Measurements from ENCODE around the gene GAREM1.
A peak's percentile ranks its signal among the peaks of the same experiment; 100 is the strongest.
"Not testable (repeated sequence)": the region's sequence is repeated elsewhere in the genome, so short reads cannot be mapped to it uniquely, and the experiment has no call there.

Gene GAREM1

GRCh38 chr18:32293107-32293506 lies 177.6 kb downstream of the GAREM1 start:
- no peak for DNase-seq (ENCODE audit: low read depth, low spot score)

GRCh38 chr18:32291623-32292022 lies 179.1 kb downstream of the GAREM1 start:
- DNase-seq (ENCODE audit: low read depth, low spot score): not testable (repeated sequence)

GRCh38 chr18:32290810-32291209 lies 179.9 kb downstream of the GAREM1 start:
- no peak for DNase-seq (ENCODE audit: low read depth, low spot score)

- DNase-seq (ENCODE audit: low read depth, low spot score): peak; percentile 2
Measured at GRCh38 chr18:32289483-32290075, 181.1 kb downstream of the GAREM1 start.

GRCh38 chr18:32287873-32288272 lies 182.8 kb downstream of the GAREM1 start:
- DNase-seq (ENCODE audit: low read depth, low spot score): no peak

GRCh38 chr18:32287249-32287648 lies 183.4 kb downstream of the GAREM1 start:
- no peak for DNase-seq (ENCODE audit: low read depth, low spot score)

- no peak for DNase-seq (ENCODE audit: low read depth, low spot score)
Measured at GRCh38 chr18:32286749-32287148, 183.9 kb downstream of the GAREM1 start.

GRCh38 chr18:32284284-32284683 lies 186.4 kb downstream of the GAREM1 start:
- no peak for DNase-seq (ENCODE audit: low read depth, low spot score)

GRCh38 chr18:32280911-32281310 lies 189.8 kb downstream of the GAREM1 start:
- no peak for DNase-seq (ENCODE audit: low read depth, low spot score)

GRCh38 chr18:32280188-32280783 lies 190.4 kb downstream of the GAREM1 start:
- DNase-seq (ENCODE audit: low read depth, low spot score): no peak

- DNase-seq (ENCODE audit: low read depth, low spot score): no peak
Measured at GRCh38 chr18:32278177-32278799, 192.4 kb downstream of the GAREM1 start.

- no peak for DNase-seq (ENCODE audit: low read depth, low spot score)
Measured at GRCh38 chr18:32277549-32277948, 193.1 kb downstream of the GAREM1 start.

- DNase-seq (ENCODE audit: low read depth, low spot score): no peak
Measured at GRCh38 chr18:32276906-32277305, 193.8 kb downstream of the GAREM1 start.

- no peak for DNase-seq (ENCODE audit: low read depth, low spot score)
Measured at GRCh38 chr18:32276256-32276655, 194.4 kb downstream of the GAREM1 start.

- DNase-seq (ENCODE audit: low read depth, low spot score): no peak
Measured at GRCh38 chr18:32275221-32275620, 195.5 kb downstream of the GAREM1 start.

- DNase-seq (ENCODE audit: low read depth, low spot score): no peak
Measured at GRCh38 chr18:32274307-32274706, 196.4 kb downstream of the GAREM1 start.

GRCh38 chr18:32271672-32272208 lies 198.9 kb downstream of the GAREM1 start:
- DNase-seq (ENCODE audit: low read depth, low spot score): no peak

- no peak for DNase-seq (ENCODE audit: low read depth, low spot score)
Measured at GRCh38 chr18:32270341-32270740, 200.3 kb downstream of the GAREM1 start.

GRCh38 chr18:32267463-32267862 lies 203.2 kb downstream of the GAREM1 start:
- no peak for DNase-seq (ENCODE audit: low read depth, low spot score)

- DNase-seq (ENCODE audit: low read depth, low spot score): no peak
Measured at GRCh38 chr18:32264401-32264800, 206.3 kb downstream of the GAREM1 start.

- no peak for DNase-seq (ENCODE audit: low read depth, low spot score)
Measured at GRCh38 chr18:32262092-32262491, 208.6 kb downstream of the GAREM1 start.

GRCh38 chr18:32261003-32261402 lies 209.7 kb downstream of the GAREM1 start:
- DNase-seq (ENCODE audit: low read depth, low spot score): no peak

- DNase-seq (ENCODE audit: low read depth, low spot score): no peak
Measured at GRCh38 chr18:32259553-32259952, 211.1 kb downstream of the GAREM1 start.

All from activated naive CD8-positive, alpha-beta T cell treated with anti-CD3 and anti-CD28 coated beads, Interleukin-2, amount 50 U/mL, for 16 hours (primary cell).